A549 (cell line): ENCODE results near the gene GIPR. TPM values are rescaled to one million over a fixed set of nuclear protein-coding genes. Genes with fewer than 3 reads are reported as not detected.
"Not testable (repeated sequence)": the region's sequence is repeated elsewhere in the genome, so short reads cannot be mapped to it uniquely, and the experiment has no call there.

Experiments
- ATAC-seq, 2 experiments: fragments of 200-7000 bp in 1 of 2; fragments of >200 bp in 1 of 2; cut with Nextera tagmentation in 1 of 2; cut with Tn5 transposase in 1 of 2; 3 replicates each; pipeline versions ENCODE4 v1.8.0 to v1.9.1; 2018 to 2020; ENCODE audit warnings: mild to moderate bottlenecking in 1 of 2, moderate library complexity in 1 of 2
- CTCF ChIA-PET: fragments of 300-600 bp; sonication (Branson Sonifier 250); formaldehyde crosslinking; extraction: SDS; loops from one replicate; lab custom pipeline; 2021; ENCODE audit warnings: antibody characterized with exemption, inconsistent platforms; lab: Yijun Ruan, JAX
- POLR2A ChIA-PET: fragments of 350-600 bp; formaldehyde crosslinking; extraction: SDS; loops from one replicate; lab custom pipeline; 2021; ENCODE audit warnings: antibody characterized with exemption, inconsistent platforms; lab: Yijun Ruan, JAX
- DNase-seq, 2 experiments: peaks; one replicate each; pipeline versions ENCODE4 v3.0.0 to v3.0.0-alpha.2; 2011 to 2016; ENCODE audit warnings: low read depth in 1 of 2, low spot score in 1 of 2
- FAIRE-seq: peaks from 2 replicates; lab custom pipeline; 2011; peaks lifted over from hg19 to GRCh38; lab: Jason Lieb, UNC
- H3K27ac ChIP-seq, 2 experiments: fragments of >200 bp; sonication (Bioruptor Twin); formaldehyde crosslinking; 3 replicates each; pipeline ENCODE4 v1.5.1; 2016 to 2017
- H3K4me1 ChIP-seq: fragments of >200 bp; sonication (Bioruptor Twin); formaldehyde crosslinking; 3 replicates; pipeline ENCODE4 v1.6.1; 2016
- H3K4me2 ChIP-seq: fragments of >200 bp; sonication (Bioruptor Twin); formaldehyde crosslinking; 3 replicates; pipeline ENCODE4 v1.6.1; 2016
- H3K4me3 ChIP-seq: fragments of >200 bp; sonication (Bioruptor Twin); formaldehyde crosslinking; 3 replicates; pipeline ENCODE4 v1.5.1; 2016
- H3K9me3 ChIP-seq: fragments of >200 bp; sonication (Bioruptor Twin); formaldehyde crosslinking; 3 replicates; pipeline ENCODE4 v1.6.1; 2016
- CHD2 ChIP-seq: fragments of 150-350 bp; IDR thresholded peaks from 2 replicates; pipeline ENCODE4 v1.6.1; 2014; ENCODE audit warnings: low read length; ENCODE audit not compliant: partially characterized antibody
- CHD4 ChIP-seq: fragments of 200-600 bp; sonication (generic); IDR thresholded peaks from 2 replicates; pipeline ENCODE4 v1.6.1; 2016; ENCODE audit warnings: antibody characterized with exemption, mild to moderate bottlenecking, borderline replicate concordance
- FOSB ChIP-seq: fragments of 250-450 bp; sonication (Bioruptor Pico); IDR thresholded peaks from 2 replicates; pipeline ENCODE4 v1.5.0; 2020; ENCODE audit warnings: mild to moderate bottlenecking, moderate library complexity
- HEYL ChIP-seq: fragments of 250-450 bp; sonication (Bioruptor Pico); IDR thresholded peaks from 2 replicates; pipeline ENCODE4 v1.8.0; 2021; ENCODE audit warnings: mild to moderate bottlenecking, moderate library complexity
- HOXB5 ChIP-seq: fragments of 250-450 bp; sonication (Bioruptor Pico); IDR thresholded peaks from 2 replicates; pipeline ENCODE4 v1.5.0; 2020; ENCODE audit warnings: mild to moderate bottlenecking, moderate library complexity
- JUNB ChIP-seq: fragments of >200 bp; sonication (Bioruptor Twin); formaldehyde crosslinking; IDR thresholded peaks from 2 replicates; pipeline ENCODE4 v1.6.1; 2016
- MAFK ChIP-seq: fragments of 450-650 bp; IDR thresholded peaks from 2 replicates; pipeline ENCODE4 v1.6.1; 2014; ENCODE audit not compliant: partially characterized antibody
- MAZ ChIP-seq: fragments of 150-350 bp; IDR thresholded peaks from 2 replicates; pipeline ENCODE4 v1.6.1; 2014; ENCODE audit warnings: antibody characterized with exemption, low read depth, low read length, borderline replicate concordance
- NPAS2 ChIP-seq: fragments of 250-450 bp; sonication (Bioruptor Pico); IDR thresholded peaks from 2 replicates; pipeline ENCODE4 v1.8.0; 2022; ENCODE audit warnings: mild to moderate bottlenecking, moderate library complexity, borderline replicate concordance
- RFX5 ChIP-seq: fragments of 450-650 bp; IDR thresholded peaks from 2 replicates; pipeline ENCODE4 v1.7.1; 2014; ENCODE audit warnings: antibody characterized with exemption, mild to moderate bottlenecking, moderate library complexity
- ZFP36 ChIP-seq: fragments of 450-650 bp; IDR thresholded peaks from 2 replicates; pipeline ENCODE4 v1.6.1; 2014; ENCODE audit warnings: borderline replicate concordance; ENCODE audit not compliant: partially characterized antibody
- ZSCAN20 ChIP-seq: fragments of 250-450 bp; sonication (Bioruptor Pico); IDR thresholded peaks from 2 replicates; pipeline ENCODE4 v1.8.0; 2022; ENCODE audit warnings: mild to moderate bottlenecking, moderate library complexity
- WGBS: methylation state at CpG from one replicate; pipeline ENCODE4 v1.1.6; 2017; ENCODE audit errors: missing lambda C conversion rate; 5-methylcytosine and 5-hydroxymethylcytosine counted together
- polyA plus RNA-seq, 4 experiments: library from polyadenylated mRNA; depleted of rRNA in 3 of 4; stranded (reverse); fragments of >200 nt; fragmentation: RNase III in 1 of 4; extraction: RNeasy Plus Mini Kit Qiagen cat#74134 plus additional on column Dnase treatment in 1 of 4; gene quantifications; 2 replicates in 3 of 4; 3 replicates in 1 of 4; pipeline ENCODE4 v1.2.3, GENCODE V29; 2011 to 2017
- TF ChIP-seq, protein P1 (sequence below): fragments of >200 bp; sonication (Bioruptor Twin); formaldehyde crosslinking; IDR thresholded peaks from 3 replicates; pipeline ENCODE4 v1.6.1; 2016
- TF ChIP-seq, protein P2 (sequence below): fragments of 250-450 bp; sonication (Bioruptor Pico); IDR thresholded peaks from 2 replicates; pipeline ENCODE4 v1.5.0; 2021; ENCODE audit warnings: mild to moderate bottlenecking, moderate library complexity, borderline replicate concordance
- TF ChIP-seq, protein P3 (sequence below): fragments of 200-600 bp; sonication (generic); IDR thresholded peaks from 2 replicates; pipeline ENCODE4 v1.6.1; 2016; ENCODE audit warnings: antibody characterized with exemption, mild to moderate bottlenecking, moderate library complexity
- TF ChIP-seq, protein P4 (sequence below): IDR thresholded peaks from 2 replicates; pipeline ENCODE4 v1.6.1; 2012; ENCODE audit warnings: low read depth, borderline replicate concordance
- TF ChIP-seq, protein P5 (sequence below): IDR thresholded peaks from 2 replicates; pipeline ENCODE4 v1.6.1; 2012
- TF ChIP-seq, protein P6 (sequence below): fragments of 150-350 bp; IDR thresholded peaks from 2 replicates; pipeline ENCODE4 v1.6.1; 2014; ENCODE audit warnings: low read depth, mild to moderate bottlenecking, low read length

GIPR gene
- polyA plus RNA-seq, 2 of the 4 experiments (the other 2 are of a cell fraction), result 1.2 to 1.4 TPM

DNA sequence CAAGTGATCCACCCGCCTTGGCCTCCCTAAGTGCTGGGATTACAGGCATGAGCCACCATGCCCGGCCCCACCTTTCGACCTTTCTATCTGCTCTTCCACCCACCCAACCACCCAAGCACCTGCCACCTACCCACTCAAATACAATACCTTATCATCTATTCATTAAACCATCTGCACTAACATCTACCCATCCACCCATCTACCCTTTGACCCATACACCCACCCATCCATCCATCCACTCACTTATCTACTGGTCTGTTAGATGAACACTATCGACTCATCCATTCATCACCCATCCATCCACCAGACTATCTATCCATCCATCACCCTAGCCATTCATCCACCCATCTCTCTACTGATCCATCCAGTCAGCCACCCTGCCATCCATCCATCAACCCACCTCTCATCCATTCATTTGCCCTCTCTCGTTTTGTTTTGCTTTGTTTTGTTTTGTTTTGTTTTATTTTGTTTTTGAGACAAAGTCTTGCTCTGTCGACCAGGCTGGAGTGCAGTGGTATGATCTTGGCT lies 46.0 kb upstream of the GIPR start:
- no peak for DNase-seq
- TF ChIP-seq FOSB, result no peak
- TF ChIP-seq, protein P1, sequence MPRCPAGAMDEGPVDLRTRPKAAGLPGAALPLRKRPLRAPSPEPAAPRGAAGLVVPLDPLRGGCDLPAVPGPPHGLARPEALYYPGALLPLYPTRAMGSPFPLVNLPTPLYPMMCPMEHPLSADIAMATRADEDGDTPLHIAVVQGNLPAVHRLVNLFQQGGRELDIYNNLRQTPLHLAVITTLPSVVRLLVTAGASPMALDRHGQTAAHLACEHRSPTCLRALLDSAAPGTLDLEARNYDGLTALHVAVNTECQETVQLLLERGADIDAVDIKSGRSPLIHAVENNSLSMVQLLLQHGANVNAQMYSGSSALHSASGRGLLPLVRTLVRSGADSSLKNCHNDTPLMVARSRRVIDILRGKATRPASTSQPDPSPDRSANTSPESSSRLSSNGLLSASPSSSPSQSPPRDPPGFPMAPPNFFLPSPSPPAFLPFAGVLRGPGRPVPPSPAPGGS, result no peak
- TF ChIP-seq, protein P2, sequence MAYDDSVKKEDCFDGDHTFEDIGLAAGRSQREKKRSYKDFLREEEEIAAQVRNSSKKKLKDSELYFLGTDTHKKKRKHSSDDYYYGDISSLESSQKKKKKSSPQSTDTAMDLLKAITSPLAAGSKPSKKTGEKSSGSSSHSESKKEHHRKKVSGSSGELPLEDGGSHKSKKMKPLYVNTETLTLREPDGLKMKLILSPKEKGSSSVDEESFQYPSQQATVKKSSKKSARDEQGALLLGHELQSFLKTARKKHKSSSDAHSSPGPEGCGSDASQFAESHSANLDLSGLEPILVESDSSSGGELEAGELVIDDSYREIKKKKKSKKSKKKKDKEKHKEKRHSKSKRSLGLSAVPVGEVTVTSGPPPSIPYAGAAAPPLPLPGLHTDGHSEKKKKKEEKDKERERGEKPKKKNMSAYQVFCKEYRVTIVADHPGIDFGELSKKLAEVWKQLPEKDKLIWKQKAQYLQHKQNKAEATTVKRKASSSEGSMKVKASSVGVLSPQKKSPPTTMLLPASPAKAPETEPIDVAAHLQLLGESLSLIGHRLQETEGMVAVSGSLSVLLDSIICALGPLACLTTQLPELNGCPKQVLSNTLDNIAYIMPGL (CRISPR knock-in tag), result no peak
- CTCF ChIA-PET, result interaction anchor here (1.0 to 23.8 kb wide), 3 partner anchors 15 to 25 kb away, joined by 3 to 437 read pairs (median 9); partner anchors contain the start of gene EML2
- H3K4me3 ChIP-seq, result no peak overlapping the region
- no peak overlapping the region for H3K27ac ChIP-seq
- no peaks in the 10 kb centered on the region for H3K9me3 ChIP-seq
- 80% methylated on average over 6 of the region's 6 CpGs for WGBS
- POLR2A ChIA-PET, result interaction anchor here (0.7 kb wide), 1 partner anchor 18 kb away, joined by 4 read pairs; no protein-coding TSS in a partner anchor
- ATAC-seq, result no peak
- H3K4me2 ChIP-seq, result no peak overlapping the region
- FAIRE-seq, result no peak
- no peaks in the 10 kb centered on the region for H3K4me1 ChIP-seq

DNA sequence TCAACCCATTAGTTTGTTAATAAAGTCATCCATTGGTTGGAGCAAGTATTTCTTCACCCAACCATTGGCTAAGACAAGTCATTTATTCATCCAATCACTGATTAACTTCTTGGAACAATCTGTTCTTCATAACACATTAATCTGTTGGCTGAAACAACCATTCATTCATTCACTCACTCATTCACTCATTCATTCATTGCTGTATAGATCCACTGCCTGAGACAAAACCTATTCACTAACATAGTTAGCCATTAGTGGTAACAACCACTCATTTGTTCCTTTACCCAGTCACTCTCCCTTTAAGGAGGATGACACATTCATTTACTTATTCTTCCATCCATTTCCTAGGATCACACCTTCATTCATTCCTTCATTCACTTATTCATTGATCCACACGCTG lies 44.0 kb upstream of the GIPR start:
- 80% methylated on average over 1 of the region's 1 CpG for WGBS
- TF ChIP-seq MAFK (no peak), MAZ (no peak), HEYL (CRISPR knock-in tag) (no peak)
- TF ChIP-seq, protein P3, sequence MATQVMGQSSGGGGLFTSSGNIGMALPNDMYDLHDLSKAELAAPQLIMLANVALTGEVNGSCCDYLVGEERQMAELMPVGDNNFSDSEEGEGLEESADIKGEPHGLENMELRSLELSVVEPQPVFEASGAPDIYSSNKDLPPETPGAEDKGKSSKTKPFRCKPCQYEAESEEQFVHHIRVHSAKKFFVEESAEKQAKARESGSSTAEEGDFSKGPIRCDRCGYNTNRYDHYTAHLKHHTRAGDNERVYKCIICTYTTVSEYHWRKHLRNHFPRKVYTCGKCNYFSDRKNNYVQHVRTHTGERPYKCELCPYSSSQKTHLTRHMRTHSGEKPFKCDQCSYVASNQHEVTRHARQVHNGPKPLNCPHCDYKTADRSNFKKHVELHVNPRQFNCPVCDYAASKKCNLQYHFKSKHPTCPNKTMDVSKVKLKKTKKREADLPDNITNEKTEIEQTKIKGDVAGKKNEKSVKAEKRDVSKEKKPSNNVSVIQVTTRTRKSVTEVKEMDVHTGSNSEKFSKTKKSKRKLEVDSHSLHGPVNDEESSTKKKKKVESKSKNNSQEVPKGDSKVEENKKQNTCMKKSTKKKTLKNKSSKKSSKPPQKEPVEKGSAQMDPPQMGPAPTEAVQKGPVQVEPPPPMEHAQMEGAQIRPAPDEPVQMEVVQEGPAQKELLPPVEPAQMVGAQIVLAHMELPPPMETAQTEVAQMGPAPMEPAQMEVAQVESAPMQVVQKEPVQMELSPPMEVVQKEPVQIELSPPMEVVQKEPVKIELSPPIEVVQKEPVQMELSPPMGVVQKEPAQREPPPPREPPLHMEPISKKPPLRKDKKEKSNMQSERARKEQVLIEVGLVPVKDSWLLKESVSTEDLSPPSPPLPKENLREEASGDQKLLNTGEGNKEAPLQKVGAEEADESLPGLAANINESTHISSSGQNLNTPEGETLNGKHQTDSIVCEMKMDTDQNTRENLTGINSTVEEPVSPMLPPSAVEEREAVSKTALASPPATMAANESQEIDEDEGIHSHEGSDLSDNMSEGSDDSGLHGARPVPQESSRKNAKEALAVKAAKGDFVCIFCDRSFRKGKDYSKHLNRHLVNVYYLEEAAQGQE, result no peak
- TF ChIP-seq, all 56 proteins: peak for 0
- DNase-seq (no peak), FAIRE-seq (peak; percentile 70), ATAC-seq (no peak)
- Histone ChIP-seq H3K27ac (no peak overlapping the region), H3K4me1 (no peaks in the 10 kb centered on the region), H3K9me3 (no peaks in the 10 kb centered on the region), H3K4me2 (no peak overlapping the region), H3K4me3 (no peak overlapping the region)
- ChIA-PET CTCF (interaction anchor here (0.6 to 23.8 kb wide), 5 partner anchors 8 to 147 kb away, joined by 3 to 437 read pairs (median 5); partner anchors contain the start of gene EML2), POLR2A (no interaction called here)

DNA sequence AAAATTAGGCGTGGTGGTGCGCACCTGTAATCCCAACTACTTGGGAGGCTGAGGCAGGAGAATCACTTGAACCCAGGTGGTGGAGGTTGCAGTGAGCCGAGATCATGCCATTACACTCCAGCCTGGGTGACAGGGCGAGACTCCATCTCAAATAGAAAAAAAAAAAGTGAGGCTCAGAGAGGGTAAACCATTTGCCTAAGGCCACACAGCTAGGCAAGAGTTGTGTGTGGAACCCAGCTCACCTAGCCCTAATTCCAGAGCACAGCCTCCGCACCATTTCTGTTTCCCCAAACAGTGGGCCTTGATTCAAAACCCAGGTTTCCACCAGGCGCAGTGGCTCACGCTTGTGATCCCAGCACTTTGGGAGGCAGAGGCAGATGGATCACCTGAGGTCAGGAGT lies 39.8 kb upstream of the GIPR start:
- whole genome bisulfite sequencing, result 98% methylated on average over 7 of the region's 7 CpGs
- POLR2A ChIA-PET, result not testable (repeated sequence)

DNA sequence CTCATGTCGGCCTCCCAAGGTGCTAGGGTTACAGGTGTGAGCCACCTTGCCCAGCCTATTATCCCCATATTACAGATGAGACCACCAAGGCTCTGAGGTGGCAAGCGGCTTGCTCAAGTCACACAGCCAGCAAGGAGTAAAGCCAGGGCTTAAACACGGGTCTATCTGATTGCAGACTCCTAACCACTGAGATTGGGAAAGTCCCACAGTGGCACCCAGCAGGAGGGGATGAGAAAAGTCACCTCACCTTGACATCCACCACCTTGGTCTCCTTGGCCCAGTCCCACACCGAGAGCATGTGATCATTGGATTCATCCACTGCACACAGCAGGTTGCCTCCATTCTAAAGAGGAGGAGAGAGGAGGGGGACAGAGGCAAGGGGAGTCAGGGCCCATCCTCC lies 38.3 kb upstream of the GIPR start:
- FAIRE-seq, result no peak
- ChIA-PET CTCF (interaction anchor here (0.7 to 23.8 kb wide), 4 partner anchors 7 to 450 kb away, joined by 3 to 437 read pairs (median 138); partner anchors contain the start of gene EML2), POLR2A (interaction anchor here (1.2 kb wide), 1 partner anchor 15 kb away, joined by 5 read pairs; no protein-coding TSS in a partner anchor)
- no peaks in the 10 kb centered on the region for H3K9me3 ChIP-seq
- peaks cover 30% of the 10 kb centered on the region for H3K4me1 ChIP-seq
- no peak for ATAC-seq
- DNase-seq, result no peak
- no peak for TF ChIP-seq ZSCAN20 (CRISPR knock-in tag)
- TF ChIP-seq HOXB5 (CRISPR knock-in tag), result no peak
- no peak for TF ChIP-seq FOSB
- no peak for TF ChIP-seq CHD4
- TF ChIP-seq, protein P4, sequence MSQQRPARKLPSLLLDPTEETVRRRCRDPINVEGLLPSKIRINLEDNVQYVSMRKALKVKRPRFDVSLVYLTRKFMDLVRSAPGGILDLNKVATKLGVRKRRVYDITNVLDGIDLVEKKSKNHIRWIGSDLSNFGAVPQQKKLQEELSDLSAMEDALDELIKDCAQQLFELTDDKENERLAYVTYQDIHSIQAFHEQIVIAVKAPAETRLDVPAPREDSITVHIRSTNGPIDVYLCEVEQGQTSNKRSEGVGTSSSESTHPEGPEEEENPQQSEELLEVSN, result no peak
- TF ChIP-seq JUNB, result no peak
- TF ChIP-seq, protein P5, sequence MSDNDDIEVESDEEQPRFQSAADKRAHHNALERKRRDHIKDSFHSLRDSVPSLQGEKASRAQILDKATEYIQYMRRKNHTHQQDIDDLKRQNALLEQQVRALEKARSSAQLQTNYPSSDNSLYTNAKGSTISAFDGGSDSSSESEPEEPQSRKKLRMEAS, result no peak
- TF ChIP-seq, protein P6, sequence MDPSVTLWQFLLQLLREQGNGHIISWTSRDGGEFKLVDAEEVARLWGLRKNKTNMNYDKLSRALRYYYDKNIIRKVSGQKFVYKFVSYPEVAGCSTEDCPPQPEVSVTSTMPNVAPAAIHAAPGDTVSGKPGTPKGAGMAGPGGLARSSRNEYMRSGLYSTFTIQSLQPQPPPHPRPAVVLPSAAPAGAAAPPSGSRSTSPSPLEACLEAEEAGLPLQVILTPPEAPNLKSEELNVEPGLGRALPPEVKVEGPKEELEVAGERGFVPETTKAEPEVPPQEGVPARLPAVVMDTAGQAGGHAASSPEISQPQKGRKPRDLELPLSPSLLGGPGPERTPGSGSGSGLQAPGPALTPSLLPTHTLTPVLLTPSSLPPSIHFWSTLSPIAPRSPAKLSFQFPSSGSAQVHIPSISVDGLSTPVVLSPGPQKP, result no peak
- no peak for TF ChIP-seq CHD2
- TF ChIP-seq NPAS2 (CRISPR knock-in tag), result no peak
- no peak for TF ChIP-seq RFX5
- TF ChIP-seq MAZ, result no peak
- H3K4me3 ChIP-seq, result no peak overlapping the region
- 92% methylated on average over 4 of the region's 4 CpGs for WGBS
- peak overlapping the region; percentile 15 to 75; a peak in 5 of 6 replicates for H3K27ac ChIP-seq
- peak overlapping the region; percentile 15; the same call in 1 of the 3 replicates for H3K4me2 ChIP-seq

More for the DNA sequence above, 39.8 kb upstream of the GIPR start:
- not testable (repeated sequence) for H3K9me3 ChIP-seq, ATAC-seq, H3K27ac ChIP-seq, FAIRE-seq, H3K4me3 ChIP-seq, H3K4me2 ChIP-seq, DNase-seq
- peak; percentile 29 for TF ChIP-seq ZFP36
- peaks cover 30% of the 10 kb centered on the region for H3K4me1 ChIP-seq
- CTCF ChIA-PET, result interaction anchor here (0.6 to 23.8 kb wide), 3 partner anchors 9 to 45 kb away, joined by 3 to 437 read pairs (median 3); partner anchors contain the start of gene EML2
